Measurements from ENCODE around the gene CLNK. TPM values are rescaled to one million over a fixed set of nuclear protein-coding genes. Genes with fewer than 3 reads are reported as not detected.

The CLNK gene
- total RNA-seq, 1 experiment from 2014 or later: not detected

- TF ChIP-seq, protein P1, sequence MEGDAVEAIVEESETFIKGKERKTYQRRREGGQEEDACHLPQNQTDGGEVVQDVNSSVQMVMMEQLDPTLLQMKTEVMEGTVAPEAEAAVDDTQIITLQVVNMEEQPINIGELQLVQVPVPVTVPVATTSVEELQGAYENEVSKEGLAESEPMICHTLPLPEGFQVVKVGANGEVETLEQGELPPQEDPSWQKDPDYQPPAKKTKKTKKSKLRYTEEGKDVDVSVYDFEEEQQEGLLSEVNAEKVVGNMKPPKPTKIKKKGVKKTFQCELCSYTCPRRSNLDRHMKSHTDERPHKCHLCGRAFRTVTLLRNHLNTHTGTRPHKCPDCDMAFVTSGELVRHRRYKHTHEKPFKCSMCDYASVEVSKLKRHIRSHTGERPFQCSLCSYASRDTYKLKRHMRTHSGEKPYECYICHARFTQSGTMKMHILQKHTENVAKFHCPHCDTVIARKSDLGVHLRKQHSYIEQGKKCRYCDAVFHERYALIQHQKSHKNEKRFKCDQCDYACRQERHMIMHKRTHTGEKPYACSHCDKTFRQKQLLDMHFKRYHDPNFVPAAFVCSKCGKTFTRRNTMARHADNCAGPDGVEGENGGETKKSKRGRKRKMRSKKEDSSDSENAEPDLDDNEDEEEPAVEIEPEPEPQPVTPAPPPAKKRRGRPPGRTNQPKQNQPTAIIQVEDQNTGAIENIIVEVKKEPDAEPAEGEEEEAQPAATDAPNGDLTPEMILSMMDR (conservative IDR thresholded peaks at IDR 0.05): peak; percentile 35; the same call in 2 of the 3 replicates
- Mint-ChIP-seq H3K4me3 (no peak overlapping the region), H3K4me1 (peaks cover 15 to 21% of the 10 kb centered on the region in 2 experiments), H3K27me3 (ENCODE audit: low read depth) (no peaks in the 10 kb centered on the region), H3K27ac (no peak overlapping the region), H3K9me3 (no peaks in the 10 kb centered on the region), H3K36me3 (ENCODE audit: insufficient read depth in 1 of 3, low read depth in 3 of 3) (no peaks in the 10 kb centered on the region)
- no peak overlapping the region for H2AK5ac ChIP-seq (ENCODE audit: insufficient read length, low read length)
- H3K9ac ChIP-seq (ENCODE audit: extremely low read depth, insufficient read length, low read length): no peak overlapping the region
- no peak overlapping the region for H4K5ac ChIP-seq (ENCODE audit: insufficient read length, low read depth, low read length)
- no peak overlapping the region for H2BK12ac ChIP-seq (ENCODE audit: insufficient read length, low read depth, low read length)
- H2BK120ac ChIP-seq (ENCODE audit: low read depth, low read length, poor library complexity, severe bottlenecking): no peak overlapping the region
- H3K18ac ChIP-seq (ENCODE audit: insufficient read length, low read depth, low read length): no peak overlapping the region
- H4K91ac ChIP-seq (ENCODE audit: insufficient read length, low read depth, low read length): no peak overlapping the region
- H2BK15ac ChIP-seq (ENCODE audit: low read depth, low read length): no peak overlapping the region
- H3K27me3 ChIP-seq (ENCODE audit: insufficient read depth, low read length): no peaks in the 10 kb centered on the region
- no peaks in the 10 kb centered on the region for H3K23me2 ChIP-seq (ENCODE audit: insufficient read length, low read depth, low read length, poor library complexity, severe bottlenecking)
- peak; percentile 68 for DNase-seq
- no peak overlapping the region for H3K4me2 ChIP-seq (ENCODE audit: insufficient read depth, insufficient read length, low read length)
- no peak overlapping the region for H3K23ac ChIP-seq (ENCODE audit: insufficient read length, low read depth, low read length)
- H2AFZ ChIP-seq (ENCODE audit: low read length): no peak overlapping the region
- H2BK5ac ChIP-seq (ENCODE audit: insufficient read length, low read length): no peak overlapping the region
- no CpG with 5 or more reads among the region's 10 CpGs for WGBS (ENCODE audit: extremely low coverage, insufficient read length, low lambda C conversion rate)
- H2BK20ac ChIP-seq (ENCODE audit: low read depth, low read length, poor library complexity, severe bottlenecking): no peak overlapping the region
- H3K9me3 ChIP-seq (ENCODE audit: control insufficient read depth, low read depth, low read length): no peaks in the 10 kb centered on the region
- no peaks in the 10 kb centered on the region for H3K79me2 ChIP-seq (ENCODE audit: insufficient read depth, low read length)
- H3K56ac ChIP-seq (ENCODE audit: insufficient read length, low read depth, low read length): no peak overlapping the region
- H4K20me1 ChIP-seq (ENCODE audit: control insufficient read depth, insufficient read depth, insufficient read length): no peaks in the 10 kb centered on the region
- no peaks in the 10 kb centered on the region for H3K4me1 ChIP-seq (ENCODE audit: insufficient read depth, low read length)
- no peaks in the 10 kb centered on the region for H3K79me1 ChIP-seq (ENCODE audit: insufficient read depth, low read depth, low read length, poor library complexity, severe bottlenecking)
- H4K8ac ChIP-seq (replicated peaks; ENCODE audit: insufficient read length, low read depth, low read length): no peak overlapping the region
- H3K27ac ChIP-seq (ENCODE audit: insufficient read length, low read depth, low read length): no peak overlapping the region
- H3K4ac ChIP-seq (ENCODE audit: low read depth, low read length): no peak overlapping the region
- H3T11ph ChIP-seq (ENCODE audit: low read length): no peak overlapping the region
- no peak overlapping the region for H3K14ac ChIP-seq (ENCODE audit: insufficient read depth, low read length)
Measured at GRCh38 chr4:10593130-10593529, 91.4 kb downstream of the CLNK start.

Data from H9 (cell line).